ENCODE data around the gene OGFOD2.

The OGFOD2 gene

DNA sequence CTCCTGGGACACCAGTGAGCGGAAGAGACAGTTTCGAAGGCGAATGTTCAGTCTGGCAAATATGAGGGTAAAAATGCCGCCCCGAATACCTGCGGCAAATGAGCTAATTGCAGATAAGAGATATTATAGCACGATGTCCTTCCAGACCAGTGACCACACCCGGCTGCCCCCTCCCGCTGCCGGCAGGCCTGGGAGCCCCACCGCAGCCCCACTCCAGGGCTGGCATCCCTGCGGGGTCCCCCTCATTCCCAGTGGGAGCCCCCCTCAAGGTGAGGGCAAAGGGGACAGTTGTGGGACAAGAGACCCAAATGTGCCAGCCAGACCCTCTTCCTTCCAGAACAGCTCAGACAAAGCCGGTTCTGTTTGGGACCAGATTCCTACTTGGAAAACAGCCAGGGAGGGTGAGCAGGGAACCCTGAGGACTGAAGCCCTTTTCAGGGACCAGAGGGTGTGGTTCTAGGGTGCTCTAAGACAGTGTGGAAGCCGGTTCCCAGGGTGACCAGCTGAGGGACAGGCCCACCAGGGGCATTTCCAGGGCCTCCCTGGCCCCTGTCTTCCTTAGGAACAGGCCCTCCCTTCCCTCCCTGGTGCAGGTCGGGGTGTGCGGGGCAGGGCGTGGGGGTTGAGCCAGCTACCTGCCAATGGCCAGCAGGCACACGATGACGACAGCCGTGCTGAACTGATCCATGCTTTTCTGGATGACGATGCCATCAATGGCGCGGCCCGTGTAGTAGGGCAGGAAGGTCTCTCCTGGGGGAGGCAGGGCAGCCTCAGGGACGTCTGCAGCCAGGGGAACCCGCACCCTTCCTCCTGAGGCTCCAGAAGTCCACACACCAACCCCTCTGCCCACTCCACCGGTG, 25.0 kb upstream of the OGFOD2 start:
- no peak for TF ChIP-seq POLR2AphosphoS5 (IDR thresholded peaks at IDR 0.05; ENCODE audit: low read depth, low read length)
- TF ChIP-seq SIN3A (IDR thresholded peaks at IDR 0.05; ENCODE audit: borderline replicate concordance, insufficient read depth, low read length), result no peak
- no peak for TF ChIP-seq REST (IDR thresholded peaks at IDR 0.05; ENCODE audit: insufficient read depth in 1 of 2, low read depth in 2 of 2, low read length in 2 of 2)
- TF ChIP-seq FOXP2 (optimal IDR thresholded peaks at IDR 0.05; ENCODE audit: borderline replicate concordance, extremely low read depth, extremely low read length, insufficient read depth), result no peak
- TF ChIP-seq TAF1 (IDR thresholded peaks at IDR 0.05; ENCODE audit: borderline replicate concordance, insufficient read depth, low read length), result no peak

GRCh38 chr12:122951406-122951805, 23.6 kb upstream of the OGFOD2 start:
- TF ChIP-seq FOXP2 (optimal IDR thresholded peaks at IDR 0.05; ENCODE audit: borderline replicate concordance, extremely low read depth, extremely low read length, insufficient read depth) (no peak), TAF1 (IDR thresholded peaks at IDR 0.05; ENCODE audit: borderline replicate concordance, insufficient read depth, low read length) (no peak), SIN3A (IDR thresholded peaks at IDR 0.05; ENCODE audit: borderline replicate concordance, insufficient read depth, low read length) (no peak), REST (IDR thresholded peaks at IDR 0.05; ENCODE audit: insufficient read depth in 1 of 2, low read depth in 2 of 2, low read length in 2 of 2) (no peak)

DNA sequence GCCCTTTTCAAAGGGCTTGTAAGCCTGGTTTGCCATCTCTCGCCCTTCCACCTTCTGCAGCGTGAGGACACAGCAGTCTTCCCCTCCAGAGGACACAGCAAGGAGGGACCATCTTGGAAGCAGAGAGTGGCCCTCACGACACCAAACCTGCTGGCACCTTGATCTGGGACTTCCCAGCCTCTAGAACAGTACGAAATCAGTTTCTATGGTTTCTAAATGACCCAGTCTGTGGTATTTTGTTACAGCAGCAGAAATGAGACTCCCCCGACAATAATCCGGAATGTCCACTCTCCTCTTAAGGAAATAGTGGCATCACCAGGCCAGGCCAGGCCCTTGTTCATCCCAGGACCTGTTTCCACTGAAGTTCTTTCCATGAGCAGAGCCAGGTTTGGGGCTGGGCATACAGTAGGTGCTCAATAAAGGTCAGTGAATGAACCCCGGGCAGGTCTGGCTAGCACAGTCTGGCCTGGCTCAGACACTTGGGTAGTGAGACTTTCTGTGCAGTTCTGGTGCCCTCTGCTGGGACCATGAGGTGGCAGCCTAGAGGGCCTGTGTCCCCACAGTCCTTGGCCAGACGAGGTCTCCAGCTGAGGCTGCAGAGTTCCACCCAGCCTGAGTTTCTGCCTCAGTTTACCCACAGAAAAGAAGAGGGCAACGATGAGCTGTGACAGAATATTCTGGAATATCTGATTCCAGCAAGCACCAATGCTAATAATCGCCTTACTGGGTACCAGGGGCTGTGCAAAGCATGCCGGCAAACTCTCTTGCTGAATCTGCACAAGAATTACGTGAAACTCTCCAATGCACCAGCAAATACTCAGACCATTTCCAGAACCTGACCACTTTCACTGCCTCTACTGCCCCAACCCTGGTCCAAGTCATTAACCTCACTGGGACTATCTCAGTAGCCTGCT, 22.8 kb upstream of the OGFOD2 start:
- TF ChIP-seq TAF1 (IDR thresholded peaks at IDR 0.05; ENCODE audit: borderline replicate concordance, insufficient read depth, low read length) (no peak), FOXP2 (optimal IDR thresholded peaks at IDR 0.05; ENCODE audit: borderline replicate concordance, extremely low read depth, extremely low read length, insufficient read depth) (no peak), REST (IDR thresholded peaks at IDR 0.05; ENCODE audit: insufficient read depth in 1 of 2, low read depth in 2 of 2, low read length in 2 of 2) (no peak), POLR2AphosphoS5 (IDR thresholded peaks at IDR 0.05; ENCODE audit: low read depth, low read length) (no peak), SIN3A (IDR thresholded peaks at IDR 0.05; ENCODE audit: borderline replicate concordance, insufficient read depth, low read length) (no peak)

GRCh38 chr12:122955156-122955555, 19.9 kb upstream of the OGFOD2 start:
- no peak for TF ChIP-seq TAF1 (IDR thresholded peaks at IDR 0.05; ENCODE audit: borderline replicate concordance, insufficient read depth, low read length)
- no peak for TF ChIP-seq REST (IDR thresholded peaks at IDR 0.05; ENCODE audit: insufficient read depth in 1 of 2, low read depth in 2 of 2, low read length in 2 of 2)
- TF ChIP-seq SIN3A (IDR thresholded peaks at IDR 0.05; ENCODE audit: borderline replicate concordance, insufficient read depth, low read length), result no peak
- TF ChIP-seq FOXP2 (optimal IDR thresholded peaks at IDR 0.05; ENCODE audit: borderline replicate concordance, extremely low read depth, extremely low read length, insufficient read depth), result no peak
- TF ChIP-seq POLR2AphosphoS5 (IDR thresholded peaks at IDR 0.05; ENCODE audit: low read depth, low read length), result no peak

Data from PFSK-1 (cell line).